GM21447 (cell line): Measurements from ENCODE around the gene SAMD7.

ENCODE experiments used
- ATAC-seq: cut with Tn5 transposase; IDR thresholded peaks from one replicate; pipeline ENCODE4 v1.9.1; 2021; ENCODE audit not compliant: unreplicated experiment

The SAMD7 gene, protein sequence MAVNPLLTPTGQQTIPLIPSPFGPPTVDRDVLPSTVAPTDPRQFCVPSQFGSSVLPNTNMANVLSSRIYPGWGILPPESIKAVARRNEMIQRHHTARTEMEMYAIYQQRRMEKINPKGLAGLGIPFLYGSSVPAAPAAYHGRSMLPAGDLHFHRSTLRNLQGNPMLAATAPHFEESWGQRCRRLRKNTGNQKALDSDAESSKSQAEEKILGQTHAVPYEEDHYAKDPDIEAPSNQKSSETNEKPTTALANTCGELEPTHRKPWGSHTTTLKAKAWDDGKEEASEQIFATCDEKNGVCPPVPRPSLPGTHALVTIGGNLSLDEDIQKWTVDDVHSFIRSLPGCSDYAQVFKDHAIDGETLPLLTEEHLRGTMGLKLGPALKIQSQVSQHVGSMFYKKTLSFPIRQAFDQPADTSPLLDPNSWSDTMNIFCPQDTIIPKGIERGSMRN

DNA sequence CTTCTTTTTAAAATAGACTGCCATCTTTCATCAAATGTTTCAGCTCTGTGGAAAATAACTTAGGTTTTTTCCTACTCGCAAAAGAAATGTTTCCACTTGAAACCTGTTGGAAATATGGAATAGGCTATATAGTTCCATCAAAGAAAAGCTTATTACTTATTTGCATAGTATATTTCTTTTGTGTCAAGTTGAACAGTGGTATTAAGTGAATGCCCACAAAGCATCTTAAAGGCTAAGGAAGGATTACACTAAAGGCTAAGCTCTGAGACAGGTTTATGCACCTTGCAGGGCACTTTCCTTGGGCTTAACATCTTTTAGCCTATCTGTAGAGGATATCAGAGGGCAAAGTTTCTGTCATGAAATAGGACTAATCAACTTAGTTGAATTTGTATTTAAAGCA, at the start of gene SAMD7:
TSS of gene SAMD7 (plus strand) at position 301 of the 400 bp plus-strand sequence. CDS start 7,927 bp downstream, outside the sequence.
- no peak for ATAC-seq

DNA sequence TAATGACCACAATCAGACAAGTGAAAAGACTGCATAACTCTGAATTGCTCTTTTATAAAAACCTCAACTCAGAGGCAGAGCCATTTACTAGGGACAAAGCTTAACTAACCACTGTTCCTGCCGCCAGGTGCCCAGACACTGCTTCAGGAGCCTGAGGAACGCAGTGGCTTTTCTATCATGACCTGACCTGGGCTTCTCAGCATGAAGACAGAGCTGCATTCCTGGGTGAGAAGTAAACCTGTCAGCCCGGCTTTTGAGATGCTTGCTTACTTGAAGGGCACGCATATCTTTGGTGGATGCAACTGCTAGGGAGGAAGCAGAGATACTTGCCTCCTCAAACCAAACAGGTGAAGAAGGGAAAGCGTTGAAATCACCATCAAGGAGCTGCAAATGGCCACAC, 49.5 kb upstream of the SAMD7 start:
- ATAC-seq: no peak

DNA sequence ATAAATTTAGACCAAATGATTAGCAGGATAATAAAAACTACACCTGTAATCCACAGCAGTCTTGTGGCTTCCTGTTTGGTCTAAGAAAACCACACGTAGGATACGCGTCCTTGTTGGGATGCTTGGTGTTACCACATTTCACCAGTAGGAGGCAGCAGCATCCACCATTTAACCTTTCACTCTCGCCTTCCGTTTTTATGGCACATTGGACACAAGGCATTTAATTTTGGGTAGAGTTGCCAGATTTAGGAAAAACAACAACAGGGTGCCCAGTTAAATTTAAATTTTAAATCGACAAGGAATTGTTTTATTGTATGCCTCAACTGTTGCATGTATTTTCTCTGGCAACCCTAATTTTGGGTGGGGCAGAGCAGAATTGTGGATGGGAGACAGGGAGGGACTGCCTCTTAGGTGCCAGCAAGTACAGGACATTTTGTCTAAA, 47.9 kb upstream of the SAMD7 start:
- peak; percentile 67 for ATAC-seq

DNA sequence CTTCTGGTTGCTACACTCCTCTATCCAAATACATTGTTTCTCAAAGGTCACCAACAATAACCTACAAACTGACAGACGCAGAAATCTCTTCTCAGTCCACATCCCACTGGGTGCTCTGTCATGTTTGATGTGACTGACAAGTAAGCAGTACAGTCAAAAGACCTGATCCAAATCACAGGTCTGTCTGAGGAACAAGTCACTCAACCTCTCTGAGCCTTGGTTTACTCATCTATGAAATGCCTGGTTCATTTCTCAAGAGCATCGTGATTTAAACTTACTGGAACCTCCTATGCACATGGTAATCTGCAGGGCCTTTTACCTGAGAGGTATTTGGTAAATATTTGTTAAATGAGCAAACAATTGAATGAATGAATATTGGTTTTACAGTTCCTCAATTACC, 47.1 kb upstream of the SAMD7 start:
- no peak for ATAC-seq

DNA sequence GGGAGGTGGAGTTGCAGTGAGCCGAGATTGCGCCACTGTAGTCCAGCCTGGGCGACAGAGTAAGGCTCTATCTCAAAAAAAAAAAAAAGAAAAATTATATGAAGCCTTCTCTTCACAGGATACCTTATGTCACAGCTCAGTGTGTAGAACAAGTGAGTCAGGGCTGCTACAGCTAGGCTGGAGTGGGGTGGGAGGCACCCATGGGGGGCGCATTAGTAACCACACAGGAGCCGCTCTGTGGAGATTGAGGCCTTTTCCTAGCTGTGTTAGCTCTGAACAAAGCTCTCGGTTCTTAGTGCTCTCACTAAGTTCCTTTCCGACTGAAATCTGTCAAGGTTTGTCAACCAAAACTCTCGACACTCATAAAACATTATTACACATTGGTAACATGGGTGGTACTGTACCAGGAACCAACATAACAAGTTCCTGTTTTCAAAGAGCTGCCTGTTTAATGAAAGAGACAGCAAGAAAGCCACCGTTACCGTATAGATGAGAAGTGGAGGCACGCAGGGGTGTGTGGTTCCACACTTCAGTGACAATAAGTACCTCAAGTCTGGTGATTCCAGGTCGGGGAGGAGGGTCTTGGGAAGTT, 46.1 kb upstream of the SAMD7 start:
- ATAC-seq: no peak

DNA sequence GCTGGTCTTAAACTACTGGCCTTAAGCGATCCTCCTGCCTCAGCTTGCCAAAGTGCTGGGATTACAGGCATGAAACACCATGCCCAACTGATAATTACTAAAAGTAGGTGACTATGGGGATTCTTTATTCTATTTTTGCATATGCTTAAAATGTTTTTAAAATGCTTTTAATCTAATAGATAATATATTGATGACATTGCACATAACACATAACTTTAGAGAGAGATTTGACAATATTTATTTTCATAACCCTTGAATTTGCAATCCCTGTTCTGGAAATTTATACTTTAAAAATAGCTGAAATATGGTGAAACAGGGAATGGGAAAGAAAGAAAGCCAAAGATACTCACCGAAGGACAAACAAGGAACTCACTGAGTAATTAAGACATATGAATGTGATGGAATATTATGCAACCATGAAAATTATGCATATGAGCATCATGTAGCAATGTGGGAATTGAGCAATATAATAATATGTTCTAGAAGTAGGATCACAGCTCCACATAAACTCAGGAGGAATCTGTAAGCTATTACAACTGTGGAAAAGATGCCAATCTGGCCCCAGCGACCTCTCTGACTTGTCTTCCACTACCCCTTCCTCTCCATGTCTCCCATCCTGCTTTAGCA, 43.7 kb upstream of the SAMD7 start:
- ATAC-seq: no peak

DNA sequence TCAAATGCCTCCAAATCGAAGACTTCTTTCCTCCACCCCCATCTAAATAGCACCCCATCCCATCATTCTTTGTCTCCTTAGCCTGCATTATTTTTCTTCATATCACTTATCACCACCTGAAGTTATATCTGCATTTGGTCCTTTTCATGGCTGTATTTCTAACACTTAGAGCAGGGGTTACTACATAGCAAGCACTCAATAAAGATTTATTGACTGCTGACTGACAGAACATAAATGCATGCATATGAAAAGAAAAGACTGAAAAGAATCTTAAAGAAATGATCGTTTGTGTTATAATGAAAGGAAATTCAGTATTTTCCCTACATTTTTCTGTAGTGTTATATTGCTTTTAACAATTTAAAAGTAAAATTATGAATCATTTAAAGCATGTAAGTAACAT, 43.0 kb upstream of the SAMD7 start:
- no peak for ATAC-seq

DNA sequence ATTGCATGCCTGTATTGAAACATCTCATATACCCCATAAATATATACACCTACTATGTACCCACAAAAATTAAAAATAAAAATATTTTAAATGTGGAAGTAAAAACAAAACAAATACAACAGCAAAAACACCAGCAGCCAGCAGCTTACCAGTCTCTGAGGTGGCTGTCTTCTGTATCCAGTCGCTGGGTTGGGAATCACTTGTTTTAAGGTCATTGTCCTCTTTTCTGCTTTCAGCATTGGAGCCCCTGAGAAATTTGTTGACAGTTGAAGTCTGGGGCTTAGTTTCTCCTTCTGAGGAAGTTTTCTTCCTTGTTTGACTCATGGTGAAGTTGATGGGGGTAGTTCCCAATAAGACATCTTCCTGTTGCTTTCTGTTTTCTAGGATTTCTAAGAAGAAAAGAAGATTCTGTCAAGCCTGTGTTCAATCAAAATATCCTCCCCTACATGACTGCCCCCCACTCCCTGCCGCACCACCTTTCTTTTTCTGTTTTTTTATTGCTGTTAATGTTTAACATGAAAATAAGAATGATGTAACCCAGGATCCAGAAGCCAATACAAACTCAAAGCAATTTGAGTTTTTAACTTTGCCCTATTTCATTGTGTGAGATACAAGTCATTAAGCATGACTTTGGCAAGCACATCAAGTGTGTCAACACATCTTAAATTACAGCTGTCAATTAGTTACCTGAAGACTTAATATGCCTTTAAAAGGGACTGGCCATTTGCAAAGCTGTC, 41.7 kb upstream of the SAMD7 start, which contains the start of gene LRRC31:
TSS of gene LRRC31 (minus strand) at position 452 of the 737 bp plus-strand sequence. CDS start at position 324, 128 bp downstream.
- ATAC-seq: no peak

DNA sequence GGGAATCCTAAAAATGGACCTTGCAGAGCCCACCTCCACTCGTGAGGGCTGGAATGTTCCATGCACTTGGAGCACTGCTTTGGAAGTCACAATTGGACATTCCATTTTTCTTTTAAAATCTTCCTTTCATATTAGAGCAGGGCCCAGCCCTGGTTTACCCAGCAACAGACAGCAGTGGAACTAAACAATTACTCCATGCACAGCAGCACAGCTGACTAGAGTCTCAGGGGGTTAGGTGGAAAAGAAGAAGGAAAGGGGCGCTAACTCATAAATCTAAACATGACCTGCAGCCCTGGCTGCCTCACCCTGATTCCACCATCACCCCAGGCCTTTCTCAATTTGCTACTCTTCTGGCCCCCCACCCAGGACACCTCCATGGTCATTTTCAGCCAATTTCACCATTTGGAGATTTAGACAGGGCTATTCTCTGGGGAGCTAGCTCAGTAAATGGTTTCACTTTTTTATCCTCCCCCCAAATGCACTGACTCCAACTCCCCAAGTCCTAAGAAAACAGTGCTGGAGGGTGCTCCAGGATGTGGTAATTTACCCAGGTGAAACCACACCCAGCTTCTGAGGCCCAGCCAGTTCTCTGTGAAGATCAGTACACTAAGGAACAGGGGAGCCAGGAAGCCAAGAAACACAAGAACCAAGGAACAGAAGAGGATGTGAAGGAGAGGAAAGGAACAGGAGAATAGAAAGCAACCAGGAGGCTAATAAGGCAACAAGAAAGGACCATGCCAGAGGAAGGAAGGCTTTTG, 40.1 kb upstream of the SAMD7 start:
- peak; percentile 55 for ATAC-seq

DNA sequence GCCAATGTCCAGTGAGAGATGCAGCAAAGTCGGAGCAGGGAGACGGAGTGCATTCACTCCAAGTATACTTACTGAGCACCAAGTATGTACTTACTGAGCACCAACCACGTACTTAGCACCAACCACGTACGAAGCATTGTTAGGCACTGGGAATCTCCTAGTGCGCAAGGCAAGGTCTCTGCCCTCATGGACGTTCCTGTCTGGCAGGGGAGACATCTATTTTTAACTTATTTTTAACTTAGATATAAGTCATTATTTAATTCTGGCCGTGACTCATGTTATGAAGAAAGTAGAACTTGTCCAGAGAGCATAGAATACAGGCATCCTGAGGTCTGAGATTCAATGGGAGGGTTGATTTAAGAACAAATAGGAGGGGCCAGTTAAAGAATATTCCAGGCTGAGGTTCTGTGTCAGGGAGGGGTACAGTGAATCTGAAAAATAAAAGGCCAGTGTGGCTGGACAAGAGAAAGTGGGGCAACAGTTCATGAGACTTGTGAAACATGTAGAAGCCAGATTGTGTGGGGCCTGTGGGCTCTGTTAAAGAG, 32.3 kb upstream of the SAMD7 start:
- ATAC-seq: no peak

DNA sequence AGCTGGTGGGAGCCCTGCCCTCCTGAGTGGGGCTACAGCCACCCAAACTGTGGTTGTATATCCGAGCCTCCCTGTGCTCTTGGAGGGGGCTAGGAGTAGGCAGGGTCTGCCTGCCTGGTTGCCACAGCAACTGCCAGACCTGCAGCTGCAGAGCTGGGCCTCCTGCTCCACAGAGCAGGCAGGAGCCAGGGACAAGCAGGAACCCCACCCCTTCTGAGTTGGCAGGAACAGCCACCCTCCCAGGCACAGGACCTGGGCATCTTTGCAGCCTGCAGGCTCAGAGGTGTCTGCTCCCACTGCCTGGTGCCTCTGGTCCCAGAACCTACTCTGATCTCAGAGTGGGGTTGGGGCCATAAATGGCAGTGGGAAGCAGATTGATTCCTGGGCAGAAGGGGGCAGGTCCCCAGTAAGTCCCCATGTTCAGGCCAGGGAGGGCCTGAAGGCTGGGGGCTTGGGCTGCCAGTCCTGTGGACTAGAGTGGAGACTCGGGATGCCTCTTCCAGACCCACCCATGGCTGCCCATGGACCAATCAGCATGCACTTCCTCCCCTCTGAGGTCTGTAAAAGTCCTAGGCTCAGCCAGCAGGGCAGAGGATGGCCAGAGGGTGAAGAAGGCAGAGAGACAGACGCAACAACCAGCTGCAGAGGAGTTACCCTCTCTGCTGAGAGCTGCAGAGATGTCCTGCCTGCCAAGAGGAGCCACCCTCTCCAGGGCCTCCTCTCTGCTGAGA, 31.4 kb upstream of the SAMD7 start:
- no peak for ATAC-seq

DNA sequence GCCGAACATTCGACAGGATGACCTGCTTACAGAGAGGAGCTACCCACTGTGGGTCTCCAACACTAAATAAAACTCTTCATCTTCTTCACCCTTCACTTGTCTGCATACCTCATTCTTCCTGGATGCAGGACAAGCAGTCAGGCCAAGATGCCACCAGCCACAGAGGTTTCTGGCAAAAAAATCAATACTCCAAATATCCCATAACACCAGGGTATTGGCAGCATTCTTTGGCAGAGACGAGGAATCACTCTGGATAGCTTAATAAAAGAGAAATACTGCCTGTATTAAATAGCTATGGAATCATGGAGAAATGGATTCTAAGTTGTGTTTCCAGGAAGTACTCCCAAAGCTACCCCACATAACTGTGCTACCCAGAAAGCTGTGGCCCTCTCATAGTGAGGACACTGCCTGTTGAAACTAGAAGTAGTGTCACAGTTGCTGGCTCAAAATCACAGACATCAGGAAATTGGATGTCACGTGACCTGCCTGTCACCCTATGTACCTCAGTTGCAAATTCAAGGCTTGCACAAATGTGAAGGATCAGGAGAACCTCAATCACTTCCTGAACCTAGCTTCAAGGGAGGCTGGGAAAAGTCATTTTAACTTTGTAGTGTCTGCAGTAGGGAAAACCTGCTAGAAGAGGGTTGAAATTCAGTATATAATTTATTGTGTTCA, 30.7 kb upstream of the SAMD7 start:
- no peak for ATAC-seq

DNA sequence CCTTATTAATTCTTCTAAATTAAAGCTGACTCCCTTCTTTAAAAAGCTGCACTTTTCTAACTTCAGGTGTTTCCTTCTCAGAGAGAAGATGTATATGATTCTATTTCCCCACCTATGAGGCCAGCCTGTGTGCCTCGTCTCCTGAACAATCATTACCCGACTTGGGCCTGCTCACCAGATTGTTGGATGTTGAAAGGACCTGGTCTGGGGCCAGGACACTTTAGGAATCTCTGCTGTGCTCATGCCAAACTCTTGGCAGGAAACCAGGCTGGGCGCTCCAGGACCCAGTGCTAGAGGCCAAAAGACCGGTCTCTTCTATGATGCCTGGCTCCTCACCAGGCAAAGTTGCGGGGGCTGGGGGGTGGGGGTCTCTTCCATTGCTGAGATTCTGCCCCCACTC, 24.7 kb upstream of the SAMD7 start:
- ATAC-seq: no peak

DNA sequence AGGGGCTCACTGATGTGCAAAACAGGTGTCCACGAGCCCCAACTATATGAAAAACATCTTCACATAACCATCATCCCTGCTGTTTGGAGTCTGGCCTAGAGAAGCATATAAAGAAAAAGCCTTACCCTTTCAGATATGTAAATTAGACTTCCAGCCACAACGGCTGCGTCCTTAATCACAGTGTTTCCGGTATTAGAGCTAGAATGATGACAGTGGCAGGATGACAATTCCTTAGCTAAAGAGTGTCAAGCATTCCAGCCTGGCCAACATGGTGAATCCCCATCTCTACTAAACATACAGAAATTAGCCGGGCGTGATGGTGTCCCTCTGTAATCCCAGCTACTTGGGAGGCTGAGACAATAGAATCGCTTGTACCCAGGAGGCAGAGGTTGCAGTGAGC, 19.5 kb upstream of the SAMD7 start:
- ATAC-seq: no peak

DNA sequence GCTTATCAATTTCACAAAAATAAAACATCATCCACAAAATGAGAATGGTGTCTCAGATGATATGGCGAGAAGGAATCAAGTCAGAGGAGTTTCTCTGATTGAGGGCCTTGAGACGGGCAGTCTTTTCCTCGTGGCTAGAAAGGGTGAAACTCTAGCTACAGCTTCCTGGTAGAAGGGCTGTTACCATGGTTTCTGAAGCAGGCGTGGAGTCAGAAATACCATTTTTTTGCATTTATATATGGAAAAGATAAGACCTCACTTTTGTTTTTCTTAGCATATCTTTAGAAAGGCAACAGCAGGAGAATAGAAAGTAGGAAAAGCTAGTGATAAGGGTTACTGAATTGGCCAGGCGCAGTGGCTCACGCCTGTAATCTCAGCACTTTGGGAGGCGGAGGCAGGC, 17.3 kb upstream of the SAMD7 start:
- no peak for ATAC-seq

DNA sequence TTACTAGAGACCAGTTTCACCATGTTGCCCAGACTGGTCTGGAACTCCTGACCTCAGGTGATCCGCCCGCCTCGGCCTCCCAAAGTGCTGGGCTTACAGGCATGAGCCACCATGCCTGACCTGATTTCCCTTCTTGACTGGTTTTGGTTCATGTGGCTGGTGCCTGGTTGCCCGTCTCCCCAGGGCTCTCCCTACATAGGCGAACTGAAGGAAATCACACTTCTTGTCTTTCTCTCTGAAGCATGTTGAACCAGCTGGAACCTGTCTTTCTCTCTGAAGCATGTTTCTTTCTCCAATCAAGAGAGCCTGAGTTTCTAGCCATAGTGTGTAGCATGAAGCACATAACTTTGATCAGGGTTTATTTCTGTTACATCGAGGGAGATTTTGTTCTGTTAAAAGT, 16.3 kb upstream of the SAMD7 start:
- no peak for ATAC-seq

DNA sequence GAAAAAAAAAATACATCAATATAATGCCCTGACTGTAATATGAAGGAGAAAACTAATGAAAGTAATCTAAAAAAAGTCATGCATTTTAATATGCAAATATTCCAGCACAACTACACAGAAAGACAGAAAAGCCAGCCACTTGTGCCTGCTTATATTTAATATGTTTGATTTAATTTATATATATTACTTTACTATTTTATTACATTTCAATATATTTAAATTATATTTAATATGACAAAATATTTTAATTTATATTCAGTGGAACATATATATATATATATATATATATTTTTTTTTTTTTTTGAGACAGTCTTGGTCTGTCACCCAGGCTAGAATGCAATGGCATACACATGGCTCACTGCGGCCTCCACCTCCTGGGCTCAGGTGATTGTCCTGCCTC, 14.1 kb upstream of the SAMD7 start:
- no peak for ATAC-seq

DNA sequence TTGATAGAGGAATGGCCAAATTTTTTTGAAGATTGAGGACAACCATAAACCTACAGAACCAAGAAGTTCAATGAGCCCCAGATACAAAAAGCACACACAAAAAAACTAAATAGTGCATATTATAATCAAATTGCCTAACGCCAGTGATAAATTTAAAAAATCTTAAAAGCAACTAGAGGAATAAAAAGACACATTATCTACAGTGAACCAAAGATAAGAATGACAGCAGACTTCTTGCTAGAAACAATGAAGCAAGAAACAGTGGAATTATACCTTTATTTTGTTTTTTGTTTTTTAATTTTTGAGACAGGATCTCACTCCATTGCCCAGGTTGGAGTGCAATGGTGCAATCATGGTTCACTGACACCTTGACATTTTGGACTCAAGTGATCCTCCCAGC, 9.9 kb upstream of the SAMD7 start:
- ATAC-seq: no peak

DNA sequence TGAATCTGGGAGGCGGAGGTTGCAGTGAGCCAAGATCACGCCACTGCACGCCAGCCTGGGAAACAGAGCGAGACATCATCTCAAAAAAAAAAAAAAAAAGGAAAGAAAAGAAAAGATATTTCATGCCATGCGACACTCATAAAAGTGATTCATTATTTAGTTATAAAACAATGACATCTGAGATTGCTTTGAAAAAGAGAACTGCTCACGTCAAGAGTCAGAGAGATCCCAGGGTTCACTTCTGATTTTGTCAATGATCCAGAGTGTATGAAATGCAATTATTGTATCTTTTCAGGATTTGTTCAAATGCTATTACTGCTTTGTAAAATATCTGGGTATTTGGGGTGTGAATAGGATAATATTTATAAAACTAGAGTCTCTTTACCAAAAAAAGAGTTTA, 6.0 kb upstream of the SAMD7 start:
- no peak for ATAC-seq
